ENCODE data around the gene NAA10. TPM values are rescaled to one million over a fixed set of nuclear protein-coding genes. Genes with fewer than 3 reads are reported as not detected.
A peak's percentile ranks its signal among the peaks of the same experiment; 100 is the strongest.

Gene NAA10
- total RNA-seq, 1 donor from 2014 or later: 116 TPM

DNA sequence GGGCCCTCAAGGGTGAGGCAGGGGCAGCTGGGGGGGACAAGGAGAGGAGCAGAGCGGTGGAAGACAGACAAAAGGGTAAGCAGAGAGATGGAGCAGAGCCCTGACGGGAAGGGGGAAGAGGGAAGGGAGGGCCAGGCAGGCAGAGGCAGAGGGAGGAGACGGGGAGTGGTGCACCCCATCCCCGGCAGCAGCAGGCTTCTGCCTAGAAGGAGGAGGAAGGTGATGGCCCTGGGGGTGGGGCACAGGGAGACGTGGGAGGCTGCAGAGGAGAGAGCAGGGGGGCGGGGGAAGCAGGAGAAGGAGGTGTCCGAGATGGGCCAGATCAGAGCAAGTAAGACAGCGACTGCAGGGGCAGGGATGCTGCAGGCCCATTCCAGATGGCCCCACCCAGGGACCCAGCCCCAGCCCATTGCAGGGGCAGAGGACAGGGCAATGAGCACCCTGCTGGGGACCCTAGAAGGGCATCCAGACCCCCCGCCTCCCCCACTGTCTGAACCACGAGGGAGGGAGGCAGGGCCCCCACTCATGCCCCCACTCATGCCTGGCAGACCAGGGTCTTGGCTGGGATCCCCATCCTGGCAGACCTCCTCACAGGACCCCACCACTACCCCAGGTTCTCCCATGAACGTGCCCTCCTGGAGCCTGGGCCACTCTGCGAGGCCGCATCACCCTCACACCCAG, 51.5 kb downstream of the NAA10 start:
- DNase-seq (ENCODE audit: low read depth, low spot score): no peak
- peaks cover 7% of the 10 kb centered on the region for H3K36me3 Mint-ChIP-seq (ENCODE audit: low read depth)
- no peaks in the 10 kb centered on the region for H3K9me3 Mint-ChIP-seq
- TF ChIP-seq CTCF (conservative IDR thresholded peaks at IDR 0.05): no peak
- H3K4me1 Mint-ChIP-seq: peaks cover 45% of the 10 kb centered on the region
- H3K27ac Mint-ChIP-seq (ENCODE audit: unreplicated experiment): no peak overlapping the region
- peaks cover 27% of the 10 kb centered on the region for H3K27me3 Mint-ChIP-seq (ENCODE audit: low read depth)
- peak overlapping the region; percentile 85 for H3K4me3 Mint-ChIP-seq

DNA sequence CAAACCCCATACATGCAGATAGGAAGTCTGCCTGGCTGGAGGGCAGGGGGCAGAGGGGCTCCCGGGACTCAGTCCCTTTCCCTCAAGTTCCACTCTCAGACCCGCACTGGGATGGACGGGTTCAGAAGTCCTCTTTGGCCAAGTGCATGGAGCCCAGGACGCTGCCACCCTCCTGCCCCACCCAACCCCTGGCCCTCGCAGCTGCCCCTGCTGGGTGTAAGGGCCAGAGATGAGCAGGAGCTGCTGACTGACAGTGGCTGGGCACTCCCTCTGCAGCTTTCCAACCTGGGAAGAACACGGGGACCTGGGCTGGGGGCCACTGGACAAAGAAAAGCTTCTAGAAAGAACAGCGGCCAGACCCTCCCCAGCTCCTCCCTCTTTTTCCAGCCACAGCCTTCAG, 52.3 kb downstream of the NAA10 start:
- peak overlapping the region; percentile 85 for H3K4me3 Mint-ChIP-seq
- no peak for DNase-seq (ENCODE audit: low read depth, low spot score)
- TF ChIP-seq CTCF (conservative IDR thresholded peaks at IDR 0.05): no peak
- peak overlapping the region; percentile 88 for H3K27ac Mint-ChIP-seq (ENCODE audit: unreplicated experiment)
- H3K4me1 Mint-ChIP-seq: peaks cover 49% of the 10 kb centered on the region
- no peaks in the 10 kb centered on the region for H3K9me3 Mint-ChIP-seq
- H3K36me3 Mint-ChIP-seq (ENCODE audit: low read depth): peaks cover 3% of the 10 kb centered on the region
- H3K27me3 Mint-ChIP-seq (ENCODE audit: low read depth): peaks cover 22% of the 10 kb centered on the region

- peak; percentile 65 for DNase-seq (ENCODE audit: low read depth, low spot score)
- Mint-ChIP-seq H3K36me3 (ENCODE audit: low read depth) (peaks cover 3% of the 10 kb centered on the region), H3K27me3 (ENCODE audit: low read depth) (peaks cover 21% of the 10 kb centered on the region), H3K9me3 (no peaks in the 10 kb centered on the region), H3K27ac (ENCODE audit: unreplicated experiment) (peak overlapping the region; percentile 88), H3K4me1 (peaks cover 48% of the 10 kb centered on the region), H3K4me3 (peak overlapping the region; percentile 85)
- no peak for TF ChIP-seq CTCF (conservative IDR thresholded peaks at IDR 0.05)
These were observed 52.7 kb downstream of the NAA10 start for GRCh38 chrX:153882086-153882498.

DNA sequence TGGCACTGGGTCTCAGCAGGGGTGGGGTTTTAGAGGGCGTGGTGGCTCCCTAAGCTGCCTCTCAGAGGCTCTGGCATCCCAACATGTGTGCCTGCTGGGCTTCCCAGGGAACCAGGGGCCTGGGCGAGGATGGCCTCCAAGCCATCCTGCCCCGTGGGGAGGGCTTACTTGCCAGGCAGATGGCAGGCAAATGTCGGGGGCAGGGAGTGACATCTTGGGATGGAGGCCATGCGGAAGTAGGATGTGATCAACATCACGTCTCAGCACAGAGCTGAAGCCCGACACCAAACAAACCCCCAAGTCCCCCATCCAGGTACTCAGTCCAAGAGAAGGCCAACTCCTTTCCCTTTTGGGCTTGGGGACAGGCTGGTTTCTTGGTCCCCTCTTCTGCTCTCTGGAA, 53.6 kb downstream of the NAA10 start:
- H3K36me3 Mint-ChIP-seq (ENCODE audit: low read depth): peaks cover 5% of the 10 kb centered on the region
- peak overlapping the region; percentile 56 for H3K4me3 Mint-ChIP-seq
- peaks cover 2% of the 10 kb centered on the region for H3K9me3 Mint-ChIP-seq
- peaks cover 47% of the 10 kb centered on the region for H3K4me1 Mint-ChIP-seq
- peaks cover 17% of the 10 kb centered on the region for H3K27me3 Mint-ChIP-seq (ENCODE audit: low read depth)
- DNase-seq (ENCODE audit: low read depth, low spot score): no peak
- no peak for TF ChIP-seq CTCF (conservative IDR thresholded peaks at IDR 0.05)
- no peak overlapping the region for H3K27ac Mint-ChIP-seq (ENCODE audit: unreplicated experiment)

DNA sequence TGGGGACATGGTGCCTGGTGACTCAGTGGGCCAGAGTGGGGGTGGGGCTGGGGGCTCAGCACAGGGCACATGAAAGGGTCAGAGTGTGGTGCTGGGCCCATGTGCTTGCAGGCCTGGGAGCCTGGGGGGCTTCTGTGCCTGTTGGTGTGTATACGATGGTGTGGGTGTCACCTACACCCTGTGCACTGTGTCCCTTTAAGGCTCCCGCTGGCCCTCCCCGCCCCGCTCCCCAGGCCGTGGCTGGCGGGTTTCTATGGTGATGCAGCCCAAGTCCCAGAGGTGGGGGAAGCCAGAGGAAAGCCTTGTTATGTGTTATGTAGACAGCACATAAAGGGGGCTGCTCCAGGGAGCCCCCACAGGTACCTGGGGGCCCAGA, 54.4 kb downstream of the NAA10 start:
- peaks cover 20% of the 10 kb centered on the region for H3K27me3 Mint-ChIP-seq (ENCODE audit: low read depth)
- peak overlapping the region; percentile 71 for H3K4me3 Mint-ChIP-seq
- peaks cover 2% of the 10 kb centered on the region for H3K9me3 Mint-ChIP-seq
- peaks cover 7% of the 10 kb centered on the region for H3K36me3 Mint-ChIP-seq (ENCODE audit: low read depth)
- no peak for DNase-seq (ENCODE audit: low read depth, low spot score)
- no peak for TF ChIP-seq CTCF (conservative IDR thresholded peaks at IDR 0.05)
- no peak overlapping the region for H3K27ac Mint-ChIP-seq (ENCODE audit: unreplicated experiment)
- peaks cover 50% of the 10 kb centered on the region for H3K4me1 Mint-ChIP-seq

All from neural crest cell (in vitro differentiated cells).